Pulmonary artery endothelial cell (primary cell): ENCODE measurements around the gene ARHGEF9. TPM values are rescaled to one million over a fixed set of nuclear protein-coding genes. Genes with fewer than 3 reads are reported as not detected.
"Not testable (repeated sequence)": the region's sequence is repeated elsewhere in the genome, so short reads cannot be mapped to it uniquely, and the experiment has no call there.

Source experiments
- DNase-seq: peaks from one replicate; pipeline ENCODE4 v3.0.0-alpha.2; 2011; ENCODE audit warnings: low read depth, low spot score
- total RNA-seq: library from RNA; depleted of rRNA; stranded (reverse); fragments of >200 nt; gene quantifications from 2 replicates; pipeline ENCODE4 v1.2.3, GENCODE V29; 2014

ARHGEF9 gene
- total RNA-seq, 1 donor from 2014 or later, result 9.4 TPM

GRCh38 chrX:63661676-63662075, 123.3 kb downstream of the ARHGEF9 start:
- DNase-seq, result no peak

- no peak for DNase-seq
These were observed 126.1 kb downstream of the ARHGEF9 start for GRCh38 chrX:63658920-63659319.

- no peak for DNase-seq
These were observed 127.2 kb downstream of the ARHGEF9 start for GRCh38 chrX:63657821-63658220.

GRCh38 chrX:63656871-63657580, 128.0 kb downstream of the ARHGEF9 start:
- no peak for DNase-seq

- no peak for DNase-seq
These were observed 132.8 kb downstream of the ARHGEF9 start for GRCh38 chrX:63652086-63652765.

- not testable (repeated sequence) for DNase-seq
These were observed 139.3 kb downstream of the ARHGEF9 start for GRCh38 chrX:63645748-63646147.

- DNase-seq, result no peak
These were observed 149.3 kb downstream of the ARHGEF9 start for GRCh38 chrX:63635750-63636149.

- no peak for DNase-seq
These were observed 171.4 kb downstream of the ARHGEF9 start for GRCh38 chrX:63613531-63614028.

GRCh38 chrX:63585936-63586335, 199.1 kb downstream of the ARHGEF9 start:
- no peak for DNase-seq
